Mucosa of rectum (tissue), 2 donors: Measurements from ENCODE around the gene PTOV1.
"Not testable (repeated sequence)": the region's sequence is repeated elsewhere in the genome, so short reads cannot be mapped to it uniquely, and the experiment has no call there.

Source experiments
- H3K27ac ChIP-seq, 2 donors: one replicate each; pipeline ENCODE4 v1.7.0; 2013; ENCODE audit warnings: inconsistent platforms in 2 of 2, low read depth in 2 of 2, low read length in 2 of 2
- H3K27me3 ChIP-seq, 2 donors: one replicate each; pipeline ENCODE4 v1.7.0; 2013; ENCODE audit warnings: low read length in 2 of 2; ENCODE audit not compliant: control insufficient read depth in 2 of 2, insufficient read depth in 2 of 2
- H3K36me3 ChIP-seq, 2 donors: one replicate each; pipeline ENCODE4 v1.7.0; 2013; ENCODE audit warnings: low read length in 2 of 2; ENCODE audit not compliant: control insufficient read depth in 2 of 2, insufficient read depth in 2 of 2
- H3K4me1 ChIP-seq, 2 donors: one replicate each; pipeline ENCODE4 v1.7.0; 2013; ENCODE audit warnings: low read length in 2 of 2, mild to moderate bottlenecking in 1 of 2; ENCODE audit not compliant: control insufficient read depth in 2 of 2, insufficient read depth in 2 of 2
- H3K4me3 ChIP-seq, 2 donors: one replicate each; pipeline ENCODE4 v1.7.0; 2013; ENCODE audit warnings: low read length in 2 of 2
- H3K9ac ChIP-seq, 2 donors: one replicate each; pipeline ENCODE4 v1.7.0; 2013; ENCODE audit warnings: low read length in 2 of 2, low read depth in 1 of 2, mild to moderate bottlenecking in 1 of 2
- H3K9me3 ChIP-seq, 2 donors: one replicate each; pipeline ENCODE4 v1.7.0; 2013; ENCODE audit warnings: low read length in 2 of 2; ENCODE audit not compliant: control insufficient read depth in 2 of 2
- donor health status: healthy.
- donor health status: Normal muscosa, but diverticular disease.

Gene PTOV1

DNA sequence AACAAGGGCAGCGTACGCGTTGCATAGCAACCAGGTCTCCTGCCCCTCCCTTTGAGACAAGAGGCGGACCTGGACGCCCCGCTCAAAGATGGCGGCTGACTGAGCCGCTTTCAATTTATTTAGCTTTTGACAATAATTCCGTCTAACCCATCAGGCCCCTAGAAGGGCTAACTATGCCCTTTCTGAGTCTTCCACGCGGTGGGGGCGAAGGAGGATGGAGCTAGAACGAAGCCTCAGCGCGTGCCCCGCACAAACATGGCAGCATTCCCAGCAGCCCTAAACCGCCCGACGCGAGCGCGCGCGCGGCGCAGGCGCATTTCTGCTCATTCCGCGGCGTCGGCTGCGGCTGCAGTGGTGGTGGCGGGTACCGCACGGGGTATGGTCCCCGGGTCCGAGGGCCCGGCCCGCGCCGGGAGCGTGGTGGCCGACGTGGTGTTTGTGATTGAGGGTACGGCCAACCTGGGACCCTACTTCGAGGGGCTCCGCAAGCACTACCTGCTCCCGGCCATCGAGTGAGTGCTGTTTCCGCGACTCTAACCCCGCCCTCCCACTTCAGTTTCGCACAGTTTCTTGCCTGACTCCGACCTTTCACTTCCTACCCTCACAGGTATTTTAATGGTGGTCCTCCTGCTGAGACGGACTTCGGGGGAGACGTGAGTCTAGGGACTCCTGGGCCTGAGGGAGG is 32.9 kb upstream of the PTOV1 start, which contains the start of gene MED25:
Gene MED25, plus strand, starts transcription at position 326 of the 685 bp plus-strand sequence. Its CDS starts 53 bp downstream, at position 379.
- H3K27ac ChIP-seq = peak within 1 kb of the TSS; percentile 91 to 95
- H3K4me1 ChIP-seq = peaks cover 9 to 11% of the 10 kb centered on the region in 2 donors
- peak within 1 kb of the TSS; percentile 88 to 95 for H3K9ac ChIP-seq
- H3K36me3 ChIP-seq = peaks cover 4 to 6% of the 10 kb centered on the region in 2 donors
- no peaks in the 10 kb centered on the region for H3K27me3 ChIP-seq
- no peaks in the 10 kb centered on the region for H3K9me3 ChIP-seq
- peak within 1 kb of the TSS; percentile 97 to 98 for H3K4me3 ChIP-seq

DNA sequence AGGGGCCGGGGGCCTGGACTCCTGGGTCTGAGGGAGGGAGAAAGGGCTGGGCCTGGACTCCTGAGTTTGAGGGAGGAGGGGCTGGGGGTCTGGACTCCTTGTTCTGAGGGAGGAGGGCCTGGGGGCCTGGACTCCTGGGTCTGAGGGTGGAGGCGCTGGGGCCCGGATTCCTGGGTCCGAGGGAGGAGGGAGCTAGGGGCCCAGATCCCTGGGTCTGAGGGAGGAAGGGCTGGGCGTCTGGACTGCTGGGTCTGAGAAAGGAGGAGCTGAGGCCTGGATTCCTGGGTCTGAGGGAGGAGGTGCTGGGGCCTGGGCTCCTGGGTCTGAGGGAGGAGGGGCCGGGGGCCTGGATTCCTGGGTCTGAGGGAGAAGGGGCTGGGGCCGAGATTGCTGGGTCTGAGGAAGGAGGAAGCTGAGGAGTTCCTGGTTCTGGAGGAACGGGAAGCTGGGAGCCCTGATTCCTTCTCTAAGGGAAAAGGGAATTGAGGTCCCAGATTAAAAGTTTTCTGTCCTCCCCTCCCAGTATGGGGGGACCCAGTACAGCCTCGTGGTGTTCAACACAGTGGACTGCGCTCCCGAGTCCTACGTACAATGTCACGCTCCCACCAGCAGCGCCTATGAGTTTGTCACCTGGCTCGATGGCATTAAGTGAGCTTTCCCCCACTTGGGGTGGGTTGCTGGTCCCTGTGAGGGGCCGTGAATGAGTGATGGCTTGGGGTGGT is 32.1 kb upstream of the PTOV1 start:
- H3K4me3 ChIP-seq = peak overlapping the region; percentile 97 to 98
- peaks cover 10 to 12% of the 10 kb centered on the region in 2 donors for H3K36me3 ChIP-seq
- H3K9ac ChIP-seq = peak overlapping the region; percentile 88 to 95
- peak overlapping the region; percentile 91 to 95 for H3K27ac ChIP-seq
- peaks cover 9 to 11% of the 10 kb centered on the region in 2 donors for H3K4me1 ChIP-seq
- H3K9me3 ChIP-seq = no peaks in the 10 kb centered on the region
- no peaks in the 10 kb centered on the region for H3K27me3 ChIP-seq

DNA sequence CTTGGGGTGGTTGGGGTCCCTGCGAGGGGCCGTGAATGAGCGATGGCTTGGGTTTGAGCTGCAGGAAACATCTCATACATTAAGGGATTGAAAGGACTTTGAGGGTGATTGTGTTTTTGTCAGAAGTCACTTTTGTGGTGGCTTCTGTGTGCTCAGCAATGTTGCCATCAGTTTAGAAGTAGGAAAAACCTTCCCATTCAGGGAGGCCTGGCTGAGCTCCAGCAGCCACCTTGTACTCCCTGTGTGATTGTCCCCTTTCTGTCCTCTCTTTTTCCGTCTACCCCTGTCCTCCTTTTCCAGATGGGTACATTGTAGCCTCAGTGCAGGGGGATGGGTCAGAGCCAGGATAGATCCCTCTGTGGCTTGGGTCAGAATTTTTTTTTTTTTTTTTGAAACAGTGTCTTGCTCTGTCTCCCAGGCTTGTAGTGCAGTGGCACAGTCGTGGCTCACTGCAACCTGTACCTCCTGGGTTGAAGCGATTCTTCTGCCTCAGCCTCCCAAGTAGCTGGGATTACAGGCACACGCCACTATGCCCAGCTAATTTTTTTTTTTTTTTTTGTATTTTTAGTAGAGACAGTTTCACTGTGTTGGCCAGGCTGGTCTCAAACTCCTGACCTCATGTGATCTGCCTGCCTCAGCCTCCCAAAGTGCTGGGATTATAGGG is 31.4 kb upstream of the PTOV1 start:
- H3K27me3 ChIP-seq, H3K27ac ChIP-seq, H3K9me3 ChIP-seq: not testable (repeated sequence)
- Histone ChIP-seq H3K9ac (peak overlapping the region in 1 of 2 donors; percentile 88), H3K4me1 (peaks cover 9 to 11% of the 10 kb centered on the region in 2 donors), H3K4me3 (peak overlapping the region in 1 of 2 donors; percentile 97), H3K36me3 (peaks cover 10 to 12% of the 10 kb centered on the region in 2 donors)

DNA sequence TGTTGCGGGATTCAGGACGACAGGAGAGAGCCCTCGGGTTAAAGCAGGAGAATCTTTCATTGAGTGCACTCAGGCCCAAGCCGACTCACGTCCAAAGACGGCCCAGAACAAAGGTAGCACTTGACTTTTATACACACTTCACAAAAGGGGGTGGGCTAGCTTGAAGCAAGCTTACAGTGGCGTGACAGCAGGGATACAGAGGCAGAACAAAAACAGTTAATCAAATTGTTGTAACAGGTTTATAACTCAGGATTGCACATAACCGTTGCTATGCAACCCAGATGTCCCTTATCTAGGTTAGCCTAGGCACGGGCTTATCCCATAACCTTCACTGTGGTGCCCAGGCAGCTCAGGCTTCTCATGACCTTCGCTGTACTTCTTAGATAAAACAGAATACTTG is 30.8 kb upstream of the PTOV1 start:
- Histone ChIP-seq H3K36me3 (peaks cover 10 to 12% of the 10 kb centered on the region in 2 donors), H3K27ac (no peak overlapping the region), H3K27me3 (no peaks in the 10 kb centered on the region), H3K4me3 (no peak overlapping the region), H3K4me1 (peaks cover 9 to 11% of the 10 kb centered on the region in 2 donors), H3K9me3 (no peaks in the 10 kb centered on the region), H3K9ac (no peak overlapping the region)

DNA sequence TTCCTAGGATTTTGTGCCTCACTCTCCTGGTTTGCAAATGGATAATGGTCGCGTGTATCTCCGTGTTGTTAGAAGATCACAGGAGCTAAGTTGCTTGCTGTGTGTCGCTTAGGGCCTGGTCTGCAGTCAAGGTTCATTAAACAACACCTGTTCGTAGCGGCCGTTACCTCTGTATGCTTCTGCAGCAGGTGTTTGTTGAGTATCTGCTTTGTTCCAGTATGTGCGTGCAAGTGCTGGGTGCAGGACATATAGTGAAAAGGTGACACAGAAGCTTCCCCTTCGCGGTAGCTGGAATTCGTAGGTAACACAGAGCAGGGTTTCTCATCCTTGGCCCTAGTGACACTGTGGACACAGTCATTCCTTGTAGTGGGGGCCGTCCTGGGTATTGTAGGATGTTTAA is 27.5 kb upstream of the PTOV1 start:
- Histone ChIP-seq H3K27me3 (no peaks in the 10 kb centered on the region), H3K9ac (no peak overlapping the region), H3K4me3 (no peak overlapping the region), H3K9me3 (no peaks in the 10 kb centered on the region), H3K27ac (no peak overlapping the region), H3K36me3 (peaks cover 19 to 25% of the 10 kb centered on the region in 2 donors), H3K4me1 (peaks cover 9 to 11% of the 10 kb centered on the region in 2 donors)

DNA sequence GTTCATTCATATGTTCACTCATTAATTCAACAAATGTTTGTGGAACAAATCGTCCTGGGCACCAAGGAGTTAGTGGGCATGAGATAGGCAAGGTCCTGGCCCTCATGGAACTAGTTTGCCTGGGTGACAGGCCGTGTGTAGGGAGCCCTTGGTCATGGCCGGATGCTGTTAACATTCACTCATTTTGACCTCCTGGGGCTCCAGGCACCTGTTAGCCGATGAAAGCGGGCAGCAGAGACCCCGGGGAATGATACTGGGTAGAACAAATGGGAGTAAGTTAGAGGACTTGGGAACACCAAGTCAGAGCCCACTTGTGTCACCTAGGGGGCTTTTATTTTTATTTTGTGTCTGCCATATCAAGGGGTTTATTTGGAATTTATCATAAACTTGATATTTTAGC is 26.3 kb upstream of the PTOV1 start:
- no peaks in the 10 kb centered on the region for H3K9me3 ChIP-seq
- H3K36me3 ChIP-seq = peaks cover 27 to 28% of the 10 kb centered on the region in 2 donors
- H3K27me3 ChIP-seq = no peaks in the 10 kb centered on the region
- no peak overlapping the region for H3K4me3 ChIP-seq
- H3K9ac ChIP-seq = no peak overlapping the region
- no peaks in the 10 kb centered on the region for H3K4me1 ChIP-seq
- H3K27ac ChIP-seq = no peak overlapping the region

DNA sequence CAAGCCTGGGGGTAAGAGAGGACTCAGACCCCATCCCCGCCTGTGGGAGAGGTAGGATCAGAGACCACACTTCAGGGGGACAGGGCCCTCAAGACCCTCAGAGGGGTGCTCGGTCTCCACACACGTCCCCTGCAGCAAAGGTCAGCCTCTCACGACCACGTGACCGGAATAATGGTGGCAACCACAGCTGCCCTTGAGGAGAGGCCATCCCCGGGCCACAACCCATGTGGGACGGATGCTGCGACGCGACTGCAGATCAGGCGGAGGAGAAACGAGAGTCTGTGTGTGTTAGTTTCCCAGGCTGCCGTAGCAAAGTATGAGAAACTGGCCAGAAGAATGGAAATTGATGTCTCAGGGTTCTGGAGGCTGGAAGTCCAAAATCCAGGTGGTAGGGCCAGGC is 23.9 kb upstream of the PTOV1 start:
- no peak overlapping the region for H3K4me3 ChIP-seq
- no peak overlapping the region for H3K9ac ChIP-seq
- no peaks in the 10 kb centered on the region for H3K9me3 ChIP-seq
- no peaks in the 10 kb centered on the region for H3K4me1 ChIP-seq
- no peaks in the 10 kb centered on the region for H3K27me3 ChIP-seq
- H3K27ac ChIP-seq = no peak overlapping the region
- H3K36me3 ChIP-seq = peaks cover 41 to 43% of the 10 kb centered on the region in 2 donors

DNA sequence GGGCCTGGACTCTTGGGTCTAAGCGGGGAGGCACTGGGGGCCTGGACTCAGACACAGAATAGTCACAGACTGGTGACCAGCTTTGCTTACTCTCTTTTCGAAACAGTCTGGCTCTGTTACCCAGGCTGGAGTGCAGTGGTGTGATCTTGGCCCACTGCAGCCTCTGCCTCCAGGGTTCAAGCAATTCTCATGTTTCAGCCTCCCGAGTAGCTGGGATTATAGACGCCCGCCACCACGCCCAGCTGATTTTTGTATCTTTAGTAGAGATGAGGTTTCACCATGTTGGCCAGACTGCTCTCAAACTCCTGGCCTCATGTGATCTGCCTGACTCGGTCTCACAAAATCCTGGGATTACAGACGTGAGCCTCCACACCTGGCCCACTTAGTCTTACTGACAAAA is 21.8 kb upstream of the PTOV1 start:
- Histone ChIP-seq H3K4me1 (no peaks in the 10 kb centered on the region), H3K27me3 (no peaks in the 10 kb centered on the region), H3K36me3 (peaks cover 46 to 55% of the 10 kb centered on the region in 2 donors)

DNA sequence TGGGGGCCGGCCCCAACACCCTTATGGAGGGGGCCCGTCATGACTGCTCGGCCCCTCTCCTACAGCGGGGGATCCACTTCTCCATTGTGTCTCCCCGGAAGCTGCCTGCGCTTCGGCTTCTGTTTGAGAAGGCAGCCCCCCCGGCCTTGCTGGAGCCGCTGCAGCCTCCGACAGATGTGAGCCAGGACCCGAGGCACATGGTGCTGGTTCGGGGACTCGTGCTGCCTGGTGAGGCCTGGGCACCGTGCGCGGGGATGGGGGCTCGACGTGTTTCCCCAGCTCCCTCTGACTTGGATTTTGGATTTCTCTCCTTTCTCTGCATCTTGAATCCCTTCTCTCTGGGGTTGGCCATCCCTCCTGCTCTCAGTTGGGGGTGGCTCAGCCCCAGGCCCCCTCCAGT is 21.2 kb upstream of the PTOV1 start:
- Histone ChIP-seq H3K27ac (no peak overlapping the region), H3K27me3 (no peaks in the 10 kb centered on the region), H3K9me3 (no peaks in the 10 kb centered on the region), H3K4me3 (no peak overlapping the region), H3K36me3 (peaks cover 50 to 60% of the 10 kb centered on the region in 2 donors), H3K4me1 (no peaks in the 10 kb centered on the region), H3K9ac (no peak overlapping the region)

More for the DNA sequence above, 21.8 kb upstream of the PTOV1 start:
- Histone ChIP-seq H3K9ac (no peak overlapping the region), H3K4me3 (no peak overlapping the region), H3K9me3 (no peaks in the 10 kb centered on the region), H3K27ac (no peak overlapping the region)

DNA sequence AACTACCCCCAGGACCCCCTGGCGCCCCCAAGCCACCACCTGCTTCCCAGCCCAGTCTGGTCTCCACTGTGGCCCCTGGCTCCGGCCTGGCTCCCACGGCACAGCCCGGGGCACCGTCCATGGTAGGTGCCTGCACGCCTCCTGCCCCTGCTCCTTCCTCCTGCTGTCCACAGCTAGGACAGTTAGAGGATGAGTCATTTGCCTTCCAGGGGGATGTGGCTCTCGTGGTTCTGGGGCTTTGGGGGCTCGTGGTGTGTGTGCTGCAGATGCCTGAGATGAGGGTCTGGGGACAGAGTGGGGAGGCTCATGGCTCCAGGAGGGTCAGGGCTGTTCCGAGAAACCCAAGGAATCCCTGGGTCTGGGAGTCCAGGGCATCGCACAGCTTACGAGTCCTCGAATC is 20.2 kb upstream of the PTOV1 start:
- Histone ChIP-seq H3K27me3 (no peaks in the 10 kb centered on the region), H3K27ac (no peak overlapping the region), H3K4me3 (no peak overlapping the region), H3K4me1 (no peaks in the 10 kb centered on the region), H3K9ac (no peak overlapping the region), H3K9me3 (no peaks in the 10 kb centered on the region), H3K36me3 (peaks cover 59 to 67% of the 10 kb centered on the region in 2 donors)
